Measurements from ENCODE around the gene GRK5.

DNA sequence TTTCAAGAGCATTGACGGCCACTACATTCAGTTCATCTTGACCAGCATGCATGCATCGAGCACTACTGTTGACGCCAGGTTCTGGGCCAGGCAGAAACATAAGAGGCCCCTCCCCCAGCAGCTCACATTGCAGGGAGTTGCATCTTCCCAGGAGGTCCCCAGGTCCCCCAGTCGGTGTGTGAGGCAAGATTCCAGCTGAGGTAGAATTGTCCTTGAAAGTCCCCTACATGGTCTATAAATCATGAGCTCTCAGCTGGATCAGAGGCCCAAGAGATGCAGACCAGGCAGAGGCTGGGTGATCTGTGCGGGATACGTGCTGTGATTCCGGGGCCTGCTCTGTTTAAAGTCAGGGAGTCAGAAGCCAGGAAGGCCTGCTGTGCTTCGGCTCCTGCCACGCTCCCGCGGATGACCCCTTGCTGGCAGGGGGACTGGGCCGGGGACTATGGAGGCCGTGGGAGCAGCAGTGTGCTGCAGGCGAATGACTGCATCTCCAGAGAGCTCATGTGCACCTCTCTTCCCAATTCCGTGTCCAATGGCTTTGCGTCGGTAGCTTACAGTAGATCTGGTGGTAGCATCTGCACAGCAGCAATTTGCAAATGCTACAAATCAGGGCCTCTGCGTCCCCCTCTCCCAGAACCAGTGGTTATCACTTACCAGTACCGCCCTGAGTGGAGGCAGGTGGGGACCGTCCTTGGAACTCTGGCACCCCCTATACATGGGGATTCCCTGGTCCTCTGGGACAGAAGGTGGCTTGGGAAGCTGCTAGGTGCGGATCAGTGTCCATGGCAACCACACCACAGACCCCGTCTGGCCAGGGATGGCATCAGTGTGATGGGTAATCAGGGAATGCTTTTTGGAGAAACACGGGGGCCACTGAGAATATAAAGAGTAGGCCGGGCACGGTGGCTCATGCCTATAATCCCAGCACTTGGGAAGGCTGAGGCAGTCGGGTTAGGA, 241.5 kb downstream of the GRK5 start:
- no peak for TF ChIP-seq POLR2A (IDR thresholded peaks at IDR 0.05)
- TF ChIP-seq, protein P1, sequence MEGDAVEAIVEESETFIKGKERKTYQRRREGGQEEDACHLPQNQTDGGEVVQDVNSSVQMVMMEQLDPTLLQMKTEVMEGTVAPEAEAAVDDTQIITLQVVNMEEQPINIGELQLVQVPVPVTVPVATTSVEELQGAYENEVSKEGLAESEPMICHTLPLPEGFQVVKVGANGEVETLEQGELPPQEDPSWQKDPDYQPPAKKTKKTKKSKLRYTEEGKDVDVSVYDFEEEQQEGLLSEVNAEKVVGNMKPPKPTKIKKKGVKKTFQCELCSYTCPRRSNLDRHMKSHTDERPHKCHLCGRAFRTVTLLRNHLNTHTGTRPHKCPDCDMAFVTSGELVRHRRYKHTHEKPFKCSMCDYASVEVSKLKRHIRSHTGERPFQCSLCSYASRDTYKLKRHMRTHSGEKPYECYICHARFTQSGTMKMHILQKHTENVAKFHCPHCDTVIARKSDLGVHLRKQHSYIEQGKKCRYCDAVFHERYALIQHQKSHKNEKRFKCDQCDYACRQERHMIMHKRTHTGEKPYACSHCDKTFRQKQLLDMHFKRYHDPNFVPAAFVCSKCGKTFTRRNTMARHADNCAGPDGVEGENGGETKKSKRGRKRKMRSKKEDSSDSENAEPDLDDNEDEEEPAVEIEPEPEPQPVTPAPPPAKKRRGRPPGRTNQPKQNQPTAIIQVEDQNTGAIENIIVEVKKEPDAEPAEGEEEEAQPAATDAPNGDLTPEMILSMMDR (IDR thresholded peaks at IDR 0.05) = no peak
